Large intestine (tissue), 3 donors: ENCODE results near the gene FGF6. TPM values are rescaled to one million over a fixed set of nuclear protein-coding genes. Genes with fewer than 3 reads are reported as not detected.
A peak's percentile ranks its signal among the peaks of the same experiment; 100 is the strongest.

Experiments
- DNase-seq, 2 donors: peaks; one replicate each; pipeline versions ENCODE4 v3.0.0 to v3.0.0-alpha.2; 2013
- H3K27ac ChIP-seq: one replicate; pipeline ENCODE4 v1.5.1; 2013; ENCODE audit warnings: low read length
- H3K27me3 ChIP-seq: 2 replicates; pipeline ENCODE4 v1.6.1; 2013; ENCODE audit warnings: low read length; ENCODE audit not compliant: control insufficient read depth, insufficient read depth
- H3K36me3 ChIP-seq: 2 replicates; pipeline ENCODE4 v1.6.1; 2013; ENCODE audit warnings: low read length; ENCODE audit not compliant: control insufficient read depth, insufficient read depth
- H3K4me1 ChIP-seq: one replicate; pipeline ENCODE4 v1.6.1; 2013; ENCODE audit warnings: low read length; ENCODE audit not compliant: control insufficient read depth, insufficient read depth
- H3K4me3 ChIP-seq: one replicate; pipeline ENCODE4 v1.5.1; 2013; ENCODE audit warnings: low read length
- H3K9me3 ChIP-seq: one replicate; pipeline ENCODE4 v1.6.1; 2013; ENCODE audit warnings: mild to moderate bottlenecking, low read depth, low read length, moderate library complexity; ENCODE audit not compliant: control insufficient read depth
- WGBS: methylation state at CpG from one replicate; pipeline ENCODE4 v1.1.5; 2013; ENCODE audit warnings: low lambda C conversion rate; ENCODE audit not compliant: insufficient coverage; 5-methylcytosine and 5-hydroxymethylcytosine counted together
- polyA plus RNA-seq: library from polyadenylated mRNA; unstranded; fragments of 120-200 nt; gene quantifications from one replicate; pipeline ENCODE4 v1.2.1, GENCODE V29; 2013

The FGF6 gene
- polyA plus RNA-seq, 1 donor: 0.07 TPM

DNA sequence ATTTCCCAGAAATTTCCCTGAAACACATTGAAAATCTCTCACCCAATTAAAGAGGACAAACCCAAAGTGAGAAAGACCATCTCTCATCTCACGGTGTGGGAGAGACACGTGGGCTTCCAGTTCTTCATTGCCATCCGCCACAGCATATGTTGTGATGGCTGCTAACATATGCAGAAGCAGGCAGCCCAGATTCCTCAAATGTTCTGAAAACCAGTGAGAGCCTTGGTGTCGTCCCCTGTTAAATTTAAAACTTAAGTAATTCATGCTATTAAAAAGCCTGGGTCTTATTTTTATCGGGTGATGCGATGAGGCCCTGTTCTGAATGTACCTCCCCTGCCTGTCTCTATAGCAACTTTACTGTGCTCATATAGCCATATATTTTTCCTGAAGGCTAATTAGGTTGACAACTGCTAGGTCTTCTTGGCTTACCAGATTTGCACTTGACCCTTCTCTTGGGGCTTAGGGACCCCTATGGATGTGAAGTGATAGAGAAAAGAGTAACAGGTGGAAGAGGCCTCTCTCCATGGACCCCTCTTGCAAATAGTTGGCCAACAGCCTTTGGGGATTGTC is 2.8 kb upstream of the FGF6 start:
- Histone ChIP-seq H3K9me3 (no peaks in the 10 kb centered on the region), H3K27ac (no peak overlapping the region), H3K36me3 (no peaks in the 10 kb centered on the region), H3K4me1 (peaks cover 2% of the 10 kb centered on the region), H3K27me3 (no peaks in the 10 kb centered on the region), H3K4me3 (no peak overlapping the region)
- no peak for DNase-seq
- WGBS: 100% methylated on average over 2 of the region's 6 CpGs

DNA sequence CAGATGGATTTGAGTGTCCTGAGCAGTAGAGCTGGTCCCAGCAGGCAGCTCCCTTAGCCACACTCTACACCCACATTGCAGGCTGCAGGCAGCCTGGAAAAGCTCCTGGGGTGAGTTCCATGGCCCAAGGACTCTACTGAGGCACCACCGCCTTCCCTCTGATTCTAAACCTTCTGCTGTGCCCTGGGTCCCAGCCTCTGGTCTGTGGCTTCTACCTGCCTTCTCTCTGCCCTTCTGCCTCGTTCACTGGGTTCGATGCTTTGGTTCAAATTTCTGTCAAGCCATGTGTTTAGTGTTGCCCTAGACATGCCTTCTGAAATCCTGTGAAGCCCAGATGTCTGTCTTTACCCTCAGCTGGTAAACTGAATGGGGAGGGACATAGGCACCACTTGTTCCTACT is 1.5 kb upstream of the FGF6 start:
- H3K36me3 ChIP-seq: no peaks in the 10 kb centered on the region
- DNase-seq: no peak
- no peak overlapping the region for H3K4me3 ChIP-seq
- H3K27me3 ChIP-seq: peaks cover 6% of the 10 kb centered on the region
- H3K9me3 ChIP-seq: no peaks in the 10 kb centered on the region
- peaks cover 2% of the 10 kb centered on the region for H3K4me1 ChIP-seq
- WGBS: no CpG with 5 or more reads among the region's 3 CpGs
- no peak overlapping the region for H3K27ac ChIP-seq

DNA sequence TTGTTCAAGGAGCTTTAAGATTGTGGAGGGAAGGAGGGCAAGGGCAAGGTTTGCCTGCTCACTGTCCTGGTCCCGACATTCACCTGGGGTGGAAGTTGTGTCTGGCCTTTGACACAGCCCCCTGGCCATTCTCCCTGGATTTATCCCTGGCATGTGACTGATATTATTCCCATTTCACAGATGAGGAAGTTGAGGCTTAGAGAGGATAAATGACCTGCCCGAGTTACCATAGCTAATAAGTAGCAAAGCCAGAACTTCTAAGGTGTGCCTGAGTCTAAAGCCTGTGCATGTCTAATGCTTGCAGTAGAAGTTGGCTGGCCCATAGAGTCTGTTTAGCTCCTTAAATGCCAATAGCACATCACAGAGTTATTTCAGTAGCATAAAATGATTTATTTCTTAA is 720 bp upstream of the FGF6 start:
- no CpG with 5 or more reads among the region's 2 CpGs for WGBS
- no peak overlapping the region for H3K4me3 ChIP-seq

DNA sequence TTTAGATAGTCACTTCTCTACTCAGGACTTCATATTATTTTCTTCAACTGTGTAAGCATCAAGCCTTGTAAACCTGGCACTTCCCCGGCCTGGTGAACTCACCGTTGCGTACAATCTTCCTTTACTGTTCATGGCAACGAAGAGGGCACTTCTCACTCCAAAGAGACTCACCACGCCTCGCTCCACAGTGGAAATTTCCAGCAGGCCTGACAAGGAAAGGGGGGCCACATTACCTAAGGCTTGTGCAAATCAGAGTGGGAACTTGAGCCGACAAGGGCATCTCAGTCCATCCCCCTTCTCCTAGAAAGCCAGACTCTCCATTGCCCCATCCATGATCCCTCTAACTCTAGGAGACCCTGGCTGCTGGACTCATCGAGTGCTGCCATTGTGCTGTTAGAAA is 1.6 kb downstream of the FGF6 start:
- no peaks in the 10 kb centered on the region for H3K4me1 ChIP-seq
- no peaks in the 10 kb centered on the region for H3K9me3 ChIP-seq
- WGBS: 93% methylated on average over 3 of the region's 8 CpGs
- no peak for DNase-seq
- peaks cover 32% of the 10 kb centered on the region for H3K27me3 ChIP-seq
- H3K27ac ChIP-seq: no peak overlapping the region
- no peak overlapping the region for H3K4me3 ChIP-seq
- no peaks in the 10 kb centered on the region for H3K36me3 ChIP-seq

More for the DNA sequence above, 720 bp upstream of the FGF6 start:
- Histone ChIP-seq H3K9me3 (no peaks in the 10 kb centered on the region), H3K27me3 (peaks cover 15% of the 10 kb centered on the region), H3K36me3 (no peaks in the 10 kb centered on the region), H3K27ac (no peak overlapping the region), H3K4me1 (peaks cover 2% of the 10 kb centered on the region)
- no peak for DNase-seq

DNA sequence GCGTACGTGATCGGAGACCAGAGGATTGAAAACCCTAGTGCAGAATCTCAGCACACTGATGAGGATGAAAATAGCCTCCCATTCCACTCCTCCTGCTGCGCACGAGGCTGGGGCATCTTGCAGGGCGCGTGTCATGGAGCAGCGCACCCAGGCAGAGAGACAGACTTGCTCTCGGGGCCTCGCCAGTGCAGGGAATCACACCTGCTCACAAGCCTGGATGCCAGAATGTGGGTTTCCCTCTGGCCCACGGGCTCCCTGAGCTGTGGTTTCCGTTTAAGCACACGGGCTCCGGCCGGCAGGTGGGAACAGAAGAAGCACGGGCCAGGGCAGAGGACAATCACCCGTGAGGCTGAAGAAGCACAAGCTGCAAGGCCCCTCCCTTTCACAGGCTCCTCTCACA is 2.0 kb downstream of the FGF6 start:
- Histone ChIP-seq H3K9me3 (no peaks in the 10 kb centered on the region), H3K4me3 (no peak overlapping the region), H3K4me1 (no peaks in the 10 kb centered on the region), H3K27ac (no peak overlapping the region), H3K27me3 (peaks cover 34% of the 10 kb centered on the region), H3K36me3 (no peaks in the 10 kb centered on the region)
- DNase-seq: no peak
- no CpG with 5 or more reads among the region's 17 CpGs for WGBS

DNA sequence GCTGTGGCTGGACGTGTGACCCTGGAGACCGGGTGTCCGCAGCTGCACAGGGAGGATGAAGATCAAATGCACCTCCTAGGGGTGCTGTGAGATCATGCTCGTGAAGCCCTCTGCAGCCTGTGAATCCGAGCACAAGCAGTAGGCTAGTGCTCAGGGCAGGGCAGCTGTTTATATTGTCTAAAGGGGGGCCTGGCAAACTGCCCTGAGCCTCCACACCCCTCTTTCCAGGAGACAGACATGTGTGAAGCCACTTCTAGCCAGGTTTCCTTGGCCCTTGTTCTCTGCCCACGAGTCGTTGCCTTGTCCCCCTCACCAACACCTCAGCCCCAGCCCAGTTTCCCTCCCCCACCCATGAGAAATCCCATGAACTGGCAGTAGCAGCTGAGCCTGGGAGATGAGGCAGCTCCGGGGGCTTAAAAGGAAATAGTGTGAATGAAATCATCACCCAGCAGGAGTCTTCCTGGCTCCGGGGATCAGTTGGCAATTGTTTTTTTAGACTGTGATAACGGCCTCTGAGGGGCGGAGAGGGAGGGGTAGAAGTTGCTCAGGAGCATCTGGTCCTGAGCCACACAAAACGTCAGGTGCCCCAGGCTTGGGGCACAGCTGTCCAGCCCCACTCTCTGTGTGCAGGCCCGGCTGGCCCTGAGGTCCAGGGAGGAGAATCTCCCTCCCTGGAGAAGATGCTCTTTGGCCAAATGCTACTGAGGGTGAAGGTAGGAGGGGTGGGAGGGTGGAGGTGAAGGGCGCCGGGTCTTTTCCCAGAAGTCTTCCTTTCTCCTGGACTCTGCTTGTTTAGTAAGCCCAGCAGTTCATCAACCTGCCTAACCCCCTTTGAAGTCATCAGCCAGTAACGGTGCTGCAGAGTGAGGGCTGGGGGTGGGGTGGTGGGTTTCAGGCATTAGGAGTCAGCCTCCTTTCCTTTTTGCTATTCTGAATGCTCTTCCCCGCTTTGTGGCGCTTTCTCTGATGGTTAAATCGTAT is 4.0 kb downstream of the FGF6 start:
- H3K4me3 ChIP-seq: no peak overlapping the region
- no peaks in the 10 kb centered on the region for H3K36me3 ChIP-seq
- no peaks in the 10 kb centered on the region for H3K4me1 ChIP-seq
- WGBS: 42% methylated on average over 3 of the region's 19 CpGs
- peak in 1 of 2 donors; percentile 8 for DNase-seq
- H3K9me3 ChIP-seq: no peaks in the 10 kb centered on the region
- no peak overlapping the region for H3K27ac ChIP-seq
- peaks cover 34% of the 10 kb centered on the region for H3K27me3 ChIP-seq

DNA sequence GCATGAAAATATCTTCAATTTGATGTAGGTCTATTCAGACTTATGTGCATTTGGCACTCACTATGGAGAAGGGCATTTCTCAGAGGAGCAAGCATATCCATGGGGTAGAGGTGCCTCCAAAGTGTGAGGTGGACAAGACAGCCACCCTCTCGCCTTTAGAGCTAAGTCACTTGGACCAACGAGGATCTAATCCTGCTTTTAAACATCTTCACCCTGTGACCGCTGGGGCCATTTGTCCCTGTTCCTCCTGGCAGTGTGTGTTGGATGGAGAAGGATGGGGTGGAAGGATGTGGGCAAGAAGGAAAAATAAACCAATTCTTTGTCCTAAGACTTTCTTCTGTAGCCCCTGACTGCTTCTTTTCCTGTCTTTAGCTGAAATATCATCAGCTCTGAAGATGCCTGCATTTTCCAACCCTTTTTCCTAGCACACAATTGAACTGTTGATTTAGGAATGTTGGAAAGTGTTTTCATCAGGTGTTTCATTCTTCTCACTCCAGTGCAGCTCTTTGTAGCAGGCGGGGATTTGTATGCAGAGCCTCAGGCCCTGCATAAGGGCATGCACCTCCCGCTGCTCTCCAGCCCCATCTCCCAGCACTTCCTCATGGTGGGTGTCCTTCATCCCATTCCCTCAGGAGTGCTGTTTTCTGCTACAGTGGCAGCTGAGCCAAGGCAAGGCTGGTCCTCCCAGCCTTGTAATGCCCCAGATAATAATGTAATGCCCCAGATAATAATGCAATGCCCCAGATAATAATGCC is 5.3 kb downstream of the FGF6 start:
- no CpG with 5 or more reads among the region's 5 CpGs for WGBS
- DNase-seq: no peak

DNA sequence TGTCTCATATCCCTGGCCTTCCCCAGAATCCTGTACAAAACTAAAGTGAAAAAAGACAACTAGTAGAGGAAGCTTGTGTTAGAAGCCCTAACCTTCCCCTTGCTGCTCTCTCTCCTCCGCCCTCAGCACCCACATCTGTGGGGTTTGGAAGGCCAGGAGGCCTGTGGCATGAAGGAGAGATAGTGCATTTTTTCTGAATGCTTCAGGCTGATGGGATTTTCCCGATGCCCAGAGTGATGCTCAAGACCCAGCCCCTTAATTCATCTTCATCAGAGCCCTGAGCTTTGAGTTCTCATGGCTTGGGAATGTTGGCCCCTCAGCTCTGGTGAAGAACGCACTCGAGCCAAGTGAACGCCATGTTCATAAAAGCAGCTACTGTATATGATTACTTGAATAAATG is 5.9 kb downstream of the FGF6 start:
- Histone ChIP-seq H3K4me3 (no peak overlapping the region), H3K27me3 (peaks cover 35% of the 10 kb centered on the region), H3K4me1 (no peaks in the 10 kb centered on the region), H3K36me3 (no peaks in the 10 kb centered on the region), H3K9me3 (no peaks in the 10 kb centered on the region), H3K27ac (no peak overlapping the region)
- no peak for DNase-seq
- no CpG with 5 or more reads among the region's 5 CpGs for WGBS

More for the DNA sequence above, 5.3 kb downstream of the FGF6 start:
- no peaks in the 10 kb centered on the region for H3K4me1 ChIP-seq
- H3K9me3 ChIP-seq: no peaks in the 10 kb centered on the region
- no peaks in the 10 kb centered on the region for H3K36me3 ChIP-seq
- H3K4me3 ChIP-seq: no peak overlapping the region
- peaks cover 34% of the 10 kb centered on the region for H3K27me3 ChIP-seq
- H3K27ac ChIP-seq: no peak overlapping the region

DNA sequence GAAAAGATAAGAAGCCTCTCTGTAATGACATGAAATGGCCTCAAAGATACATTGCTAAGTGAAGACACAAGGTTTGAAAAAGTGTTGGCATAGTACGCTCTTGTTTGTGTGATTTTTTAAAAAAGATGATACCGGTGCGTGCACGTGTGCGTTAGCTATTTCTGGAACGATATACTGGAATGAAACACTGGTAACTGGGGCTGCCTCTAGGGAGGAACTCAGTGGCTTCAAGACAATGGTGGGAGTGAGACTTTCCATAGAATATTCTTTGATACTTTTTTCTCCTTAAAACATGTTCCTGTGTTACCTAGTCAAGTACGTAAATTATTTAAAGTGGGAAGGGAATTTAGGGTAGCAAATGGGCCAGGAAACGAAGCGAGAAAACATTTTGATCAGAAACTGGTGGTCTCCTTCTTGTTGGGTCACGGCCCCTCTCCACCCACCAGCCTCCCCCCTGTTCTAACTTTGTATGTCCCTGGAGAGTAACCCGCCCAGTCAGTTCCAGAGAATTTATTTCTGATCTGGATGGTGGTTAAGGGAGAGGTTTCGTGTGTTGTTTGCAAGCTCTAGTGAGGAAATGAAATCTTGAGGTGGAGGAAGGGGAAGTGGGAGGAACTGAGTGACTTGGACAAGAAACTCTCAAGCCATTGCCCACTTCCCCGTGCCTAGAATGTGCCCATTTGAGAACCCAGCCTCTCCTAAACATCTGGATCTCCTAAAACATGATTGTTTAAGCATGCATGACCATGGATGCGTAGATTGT is 6.6 kb downstream of the FGF6 start:
- Histone ChIP-seq H3K4me1 (no peaks in the 10 kb centered on the region), H3K9me3 (no peaks in the 10 kb centered on the region), H3K27me3 (peaks cover 37% of the 10 kb centered on the region), H3K27ac (no peak overlapping the region), H3K36me3 (no peaks in the 10 kb centered on the region), H3K4me3 (no peak overlapping the region)
- no peak for DNase-seq
- 92% methylated on average over 6 of the region's 14 CpGs for WGBS

DNA sequence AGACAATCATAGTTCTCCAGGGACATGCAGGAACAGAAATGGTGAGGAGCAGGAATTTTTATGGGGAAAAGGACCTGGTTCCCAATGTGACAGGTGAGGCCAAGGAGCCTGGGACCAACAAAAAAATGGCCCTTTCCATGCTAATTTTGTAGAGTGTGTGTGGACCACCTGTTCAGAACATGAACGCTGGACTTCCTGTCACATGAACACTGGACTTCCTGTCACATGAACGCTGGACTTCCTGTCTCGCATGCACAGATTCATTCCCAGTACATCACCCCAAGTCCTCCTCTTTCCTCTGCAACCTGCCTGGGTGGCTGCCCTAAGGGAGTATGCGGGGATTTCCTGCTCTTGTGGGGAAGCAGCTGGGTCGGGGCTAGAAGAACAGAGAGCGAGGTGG is 10.1 kb downstream of the FGF6 start:
- Histone ChIP-seq H3K27ac (no peak overlapping the region), H3K36me3 (no peaks in the 10 kb centered on the region), H3K4me1 (no peaks in the 10 kb centered on the region), H3K4me3 (no peak overlapping the region), H3K9me3 (no peaks in the 10 kb centered on the region), H3K27me3 (peaks cover 19% of the 10 kb centered on the region)
- no peak for DNase-seq
- WGBS: no CpG with 5 or more reads among the region's 6 CpGs
